NCI-H524 (cell line): Measurements from ENCODE around the gene RNF222.
"Not testable (repeated sequence)": the region's sequence is repeated elsewhere in the genome, so short reads cannot be mapped to it uniquely, and the experiment has no call there.

Experiments
- DNase-seq, 2 experiments: peaks; one replicate each; lab custom pipeline; 2025; lab: John Stamatoyannopoulos, UW

Gene RNF222

GRCh38 chr17:8410883-8411238 is 13.2 kb upstream of the RNF222 start:
- no peak for DNase-seq

- peak; percentile 22 to 64 for DNase-seq
Observed at GRCh38 chr17:8409966-8410882, 12.6 kb upstream of the RNF222 start.

DNA sequence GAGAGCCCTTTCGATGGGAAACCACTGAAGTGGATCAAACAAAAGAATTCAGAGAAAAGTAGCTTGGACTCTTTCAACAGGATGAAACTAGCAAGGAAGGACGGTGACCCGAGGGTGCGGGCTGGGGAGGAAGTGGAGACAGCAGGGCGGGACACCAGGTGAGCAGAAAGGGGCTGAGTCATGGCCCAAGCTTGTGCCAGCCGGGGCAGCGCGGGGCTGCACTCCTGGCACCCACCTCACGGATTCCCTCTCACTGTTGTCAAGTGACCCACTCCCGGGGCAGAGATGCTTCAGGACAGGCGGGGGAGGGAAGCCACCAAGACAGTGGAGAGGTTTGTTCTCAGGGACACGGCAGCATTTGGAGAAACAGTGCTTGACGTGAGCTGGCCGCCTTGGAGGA is 10.7 kb upstream of the RNF222 start:
- DNase-seq: no peak

DNA sequence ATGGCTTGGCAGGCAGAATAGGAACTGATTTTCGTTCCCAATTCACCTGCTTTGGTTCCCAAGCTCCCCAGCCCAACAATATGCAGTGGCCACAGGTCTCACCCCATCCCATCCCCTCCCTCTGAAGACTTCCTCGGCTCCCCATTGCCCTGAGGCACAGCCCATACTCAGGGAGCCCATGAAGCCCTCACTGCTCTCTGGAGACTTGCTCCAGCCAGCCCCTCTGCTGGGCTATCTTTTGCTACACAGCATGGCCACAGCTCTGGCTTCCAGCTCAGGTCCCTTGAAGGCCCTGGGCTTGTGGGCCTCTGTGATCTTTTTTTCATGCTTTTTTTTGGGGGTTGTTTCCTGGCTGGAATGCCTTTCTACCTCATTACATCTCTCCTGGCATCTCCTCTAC is 8.5 kb upstream of the RNF222 start:
- no peak for DNase-seq

DNA sequence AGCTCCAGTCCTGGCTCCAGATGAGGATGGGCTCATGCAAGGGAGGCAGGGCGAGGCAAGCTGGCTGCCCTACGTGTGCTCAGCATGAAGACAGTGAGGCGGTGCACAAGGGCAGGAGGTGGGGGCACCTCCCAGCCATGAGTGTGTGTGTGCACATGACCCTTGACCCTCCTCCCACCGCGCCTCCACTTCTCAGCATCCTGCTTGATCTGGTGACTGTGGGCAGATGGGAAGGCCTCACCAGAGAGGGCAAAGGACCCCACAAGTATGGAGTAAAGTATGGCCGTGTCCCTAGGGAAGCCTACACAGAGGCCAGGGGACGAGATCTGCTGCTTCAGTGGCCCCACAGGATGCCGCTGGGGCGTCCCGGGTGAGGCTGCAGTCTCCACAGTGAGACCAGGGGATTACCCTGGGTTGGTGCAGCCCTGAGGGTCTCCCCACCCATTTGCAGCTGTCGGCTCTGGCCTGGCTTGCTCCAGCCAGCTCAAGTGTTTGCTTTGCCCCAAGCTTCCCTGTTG is 7.9 kb upstream of the RNF222 start:
- DNase-seq: no peak

DNA sequence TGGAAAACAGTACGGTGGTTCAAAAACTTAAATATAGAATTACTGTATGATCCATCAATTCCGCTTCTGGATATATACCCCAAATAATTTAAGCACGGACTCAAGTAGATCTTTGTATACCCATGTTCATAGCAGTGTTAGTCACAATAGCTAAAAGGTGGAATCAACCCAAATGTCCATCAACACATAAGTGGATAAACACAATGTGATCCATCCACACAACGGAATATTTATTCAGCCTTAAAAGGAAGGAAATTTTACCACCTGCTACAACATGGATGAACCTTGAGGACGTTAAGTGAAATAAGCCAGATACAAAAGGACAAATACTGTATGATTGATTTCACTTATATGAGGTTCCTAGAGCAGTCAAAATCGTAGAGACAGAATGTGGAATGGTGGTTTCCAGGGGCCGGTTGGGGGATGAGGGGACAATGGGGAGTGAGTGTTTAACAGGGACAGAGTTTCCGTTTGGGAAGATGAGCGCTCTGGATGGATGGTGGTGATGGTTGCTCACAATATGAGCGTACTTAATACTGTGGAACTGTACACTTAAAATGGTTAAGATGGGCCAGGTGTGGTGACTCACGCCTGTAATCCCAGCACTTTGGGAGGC is 5.4 kb upstream of the RNF222 start:
- no peak for DNase-seq

DNA sequence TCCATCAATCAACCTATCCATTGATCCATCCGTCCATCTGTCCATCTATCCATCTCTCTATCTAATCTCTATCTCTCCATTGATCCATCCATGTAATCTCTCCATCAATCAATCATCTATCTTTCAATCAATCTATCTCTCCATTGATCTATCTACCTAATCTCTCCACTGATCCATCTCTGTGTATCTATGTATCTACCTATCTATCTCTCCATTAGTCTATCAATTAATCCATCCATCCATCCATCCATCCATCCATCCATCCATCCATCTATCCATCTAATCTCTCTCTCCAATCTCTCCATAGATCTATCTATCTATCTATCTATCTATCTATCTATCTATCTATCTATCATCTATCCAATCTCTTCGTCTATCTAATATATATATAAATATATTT is 3.5 kb upstream of the RNF222 start:
- no peak for DNase-seq

GRCh38 chr17:8398980-8399379 is 1.4 kb upstream of the RNF222 start:
- DNase-seq: no peak

DNA sequence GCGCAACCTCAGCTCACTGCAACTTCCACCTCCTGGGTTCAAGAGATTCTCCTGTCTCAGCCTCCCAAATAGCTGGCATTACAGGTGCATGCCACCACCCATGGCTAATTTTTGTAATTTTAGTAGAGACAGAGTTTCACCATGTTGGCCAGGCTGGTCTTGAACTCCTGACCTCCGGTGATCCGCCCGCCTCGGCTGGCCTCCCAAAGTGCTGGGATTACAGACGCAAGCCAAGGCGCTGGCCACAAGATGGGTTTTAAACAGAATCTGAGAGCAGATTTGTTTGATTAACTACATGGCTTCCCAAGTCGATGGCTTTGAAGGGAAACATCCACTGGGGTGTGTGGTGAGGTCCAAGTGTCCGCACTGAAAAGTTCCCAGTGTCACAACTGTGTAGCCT is 3.1 kb downstream of the RNF222 start:
- DNase-seq: not testable (repeated sequence)

DNA sequence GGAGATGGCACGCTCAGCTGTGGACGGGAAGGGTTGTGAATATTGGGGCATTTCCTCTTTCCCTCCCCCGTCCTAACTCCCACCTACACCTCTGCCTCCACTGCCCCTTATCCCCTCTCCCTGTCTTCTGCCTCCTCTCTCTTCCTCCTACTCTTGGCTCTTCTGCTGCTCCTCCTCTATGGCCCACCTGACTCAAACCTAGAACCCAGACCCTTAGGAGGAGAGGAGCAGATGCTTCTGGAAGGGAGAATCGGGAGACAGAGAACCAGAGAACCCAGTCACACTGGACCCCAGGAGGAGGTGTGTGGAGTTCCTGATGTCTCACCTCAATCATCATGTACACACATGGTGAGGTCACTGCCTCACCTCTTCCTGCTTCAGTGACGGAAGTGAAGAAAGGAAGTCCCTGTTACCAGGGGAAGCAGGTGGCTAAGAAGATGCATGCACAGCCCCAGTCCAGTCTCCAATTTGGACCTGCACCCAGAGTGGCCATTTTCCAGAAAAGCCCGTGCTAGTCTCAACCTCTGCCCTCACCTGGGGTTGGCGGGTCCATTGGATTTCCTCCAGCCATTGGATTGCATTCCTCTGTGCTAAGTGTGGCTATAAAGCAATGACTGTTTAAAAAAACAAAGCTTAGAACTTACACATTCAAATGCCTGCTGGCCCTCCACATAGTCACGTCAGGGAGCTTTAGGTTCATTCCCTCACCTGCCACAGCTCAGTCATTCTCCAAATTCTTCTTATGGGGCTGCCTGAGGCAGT is 4.0 kb downstream of the RNF222 start:
- no peak for DNase-seq

DNA sequence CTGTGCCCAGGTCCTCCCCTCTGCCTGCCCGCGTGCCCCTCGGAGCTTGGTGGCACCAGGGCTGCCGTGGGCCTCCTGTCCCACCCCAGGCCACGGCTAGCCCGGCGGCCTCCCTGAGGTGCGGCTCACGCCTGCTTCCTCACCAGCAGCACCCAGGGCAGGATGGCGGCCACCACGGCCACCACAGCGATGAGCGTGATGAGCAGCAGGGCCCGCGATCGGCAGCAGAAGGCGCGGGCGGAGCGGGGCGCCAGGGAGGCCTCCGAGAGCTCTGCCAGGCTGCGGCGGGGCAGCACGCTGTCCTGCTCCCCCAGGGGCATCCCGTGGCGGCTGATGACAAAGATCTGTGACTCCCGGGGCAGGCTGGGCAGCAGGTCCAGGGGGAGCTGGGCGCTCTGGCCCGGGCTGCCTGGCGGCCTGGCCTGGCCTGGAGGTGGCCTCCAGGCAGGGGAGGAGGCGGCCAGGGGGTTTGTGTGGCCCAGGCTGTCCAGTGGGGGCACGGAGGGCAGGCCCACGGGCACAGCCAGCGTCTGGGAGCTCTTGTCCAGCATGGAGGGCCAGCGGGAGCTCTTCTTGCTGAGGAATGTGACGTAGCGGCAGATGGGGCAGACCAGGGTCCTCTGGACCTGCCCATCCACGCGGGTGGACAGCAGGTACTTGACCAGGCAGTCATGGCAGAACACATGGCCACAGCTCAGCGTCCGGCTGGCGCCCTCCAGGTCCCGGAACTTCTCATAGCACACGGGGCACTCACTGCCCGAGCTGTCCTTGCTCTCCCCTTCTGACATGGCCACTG is 4.8 kb downstream of the RNF222 start:
- no peak for DNase-seq

- DNase-seq: no peak
Observed at GRCh38 chr17:8392274-8392673, 5.4 kb downstream of the RNF222 start.

DNA sequence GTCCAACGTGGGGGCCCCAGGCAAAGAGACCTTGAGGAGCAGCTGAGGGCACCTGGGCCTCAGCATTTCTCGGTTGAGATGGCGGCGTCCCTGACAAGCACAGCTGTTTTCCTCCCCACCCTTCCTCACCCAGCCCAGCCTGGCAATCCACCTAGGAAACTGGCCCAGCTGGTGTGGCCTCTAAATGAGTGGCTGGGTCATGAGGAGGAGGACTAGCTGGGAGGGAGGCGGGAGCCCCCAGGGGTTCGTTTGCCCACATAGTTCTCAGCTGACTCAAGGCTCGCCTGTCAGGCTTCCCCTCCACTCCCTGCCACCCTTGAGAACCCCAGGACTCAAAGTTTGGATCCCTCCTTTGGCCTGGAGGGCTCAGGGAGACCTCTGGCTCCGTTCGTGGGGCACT is 5.9 kb downstream of the RNF222 start:
- DNase-seq: no peak

GRCh38 chr17:8387914-8388651 is 9.5 kb downstream of the RNF222 start:
- no peak for DNase-seq

GRCh38 chr17:8386841-8387240 is 10.8 kb downstream of the RNF222 start:
- peak in 1 of 2 experiments; percentile 19 for DNase-seq

DNA sequence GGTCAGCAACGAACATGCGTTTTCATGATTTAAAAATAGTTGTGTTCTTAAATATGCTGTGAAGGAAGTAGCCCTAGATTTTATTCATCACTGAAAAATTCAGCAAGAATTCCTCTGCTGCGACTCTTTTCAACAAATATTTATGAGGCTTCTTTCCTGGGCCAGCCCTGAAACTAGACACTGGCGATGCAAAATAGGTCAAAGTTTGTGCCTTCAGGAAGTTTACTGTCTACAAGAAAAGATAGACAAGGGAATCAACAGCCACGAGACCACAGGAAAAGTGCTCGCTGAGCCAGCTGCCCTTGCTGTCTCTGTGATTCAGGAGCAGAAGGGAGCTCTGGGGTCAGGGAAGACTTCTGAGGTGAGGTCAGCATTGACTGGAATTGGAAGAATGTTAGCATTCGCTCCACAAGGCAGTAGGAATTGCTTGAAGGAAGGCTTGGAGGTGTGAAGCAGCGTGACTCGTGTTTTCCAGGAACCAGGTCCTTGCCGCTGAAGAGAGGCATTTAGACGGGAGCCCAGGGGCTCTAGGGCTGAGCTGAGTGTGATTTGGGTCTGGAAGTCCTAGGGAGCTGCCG is 12.7 kb downstream of the RNF222 start:
- no peak for DNase-seq

GRCh38 chr17:8383143-8383822 is 14.3 kb downstream of the RNF222 start, which contains the start of gene RPL26:
Gene RPL26 (minus strand): TSS chr17:8383193. CDS start chr17:8382310, 883 bp downstream.
- peak; percentile 83 to 91 for DNase-seq

DNA sequence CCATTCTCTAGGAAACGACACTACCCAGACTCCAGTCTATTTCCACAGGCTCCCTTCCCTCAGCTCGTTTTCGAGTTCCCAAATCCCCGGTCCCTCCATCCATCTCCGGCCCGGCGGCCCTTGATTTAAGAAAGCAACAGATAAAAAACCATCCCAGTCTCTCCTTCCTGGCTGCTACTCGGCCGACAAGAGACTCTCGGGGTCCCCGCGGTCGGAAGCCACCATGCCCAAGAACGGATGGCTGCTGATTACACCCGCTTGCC is 14.8 kb downstream of the RNF222 start:
- no peak for DNase-seq

GRCh38 chr17:8382052-8382879 is 15.4 kb downstream of the RNF222 start:
- no peak for DNase-seq
